NCI-H2029 (cell line): ENCODE results near the gene SYNCRIP.
"Not testable (repeated sequence)": the region's sequence is repeated elsewhere in the genome, so short reads cannot be mapped to it uniquely, and the experiment has no call there.

ENCODE experiments used
- DNase-seq: peaks from one replicate; lab custom pipeline; 2025; lab: John Stamatoyannopoulos, UW

SYNCRIP gene

DNA sequence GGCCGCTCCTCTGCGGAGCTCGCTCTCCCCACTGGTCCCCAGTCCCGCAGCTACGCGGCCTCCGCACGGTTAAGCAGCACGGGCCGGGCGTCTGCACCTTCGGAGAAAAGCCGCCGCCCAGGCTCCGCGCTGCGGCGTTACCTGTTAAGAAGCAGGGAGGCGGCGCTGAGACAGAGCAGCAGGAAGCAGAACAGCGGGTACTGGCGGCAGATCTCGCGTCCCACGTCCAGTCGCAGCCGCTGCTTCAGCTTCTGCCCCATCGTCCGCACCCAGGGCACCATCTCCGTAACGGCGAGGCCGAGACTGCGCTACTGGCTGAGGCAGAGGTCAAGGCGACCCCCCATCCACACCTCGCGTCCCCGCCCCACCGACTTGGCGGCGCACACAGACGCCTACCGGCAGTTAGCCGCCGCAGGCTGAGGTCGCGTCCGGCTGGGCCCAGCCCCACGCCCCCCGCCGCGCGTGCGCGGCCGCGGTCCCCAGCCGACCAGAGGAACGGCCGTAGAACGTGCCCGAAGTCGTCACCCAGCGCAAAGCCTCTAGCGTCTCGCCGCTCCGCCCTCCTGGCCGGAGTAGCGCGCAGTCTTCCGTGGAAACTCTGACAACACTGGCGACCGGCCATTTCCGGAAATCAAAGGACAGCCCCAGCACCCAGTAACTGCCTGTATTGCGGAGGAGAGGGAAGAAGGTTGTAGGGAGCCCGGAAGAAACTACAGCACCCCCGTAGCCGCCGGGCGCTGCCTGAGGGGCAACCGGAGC, 49.1 kb downstream of the SYNCRIP start, which contains the start of gene SNX14:
SNX14 (minus strand) TSS at position 421 of the 759 bp plus-strand sequence; CDS start at position 281, 140 bp downstream.
- peak; percentile 77 for DNase-seq

DNA sequence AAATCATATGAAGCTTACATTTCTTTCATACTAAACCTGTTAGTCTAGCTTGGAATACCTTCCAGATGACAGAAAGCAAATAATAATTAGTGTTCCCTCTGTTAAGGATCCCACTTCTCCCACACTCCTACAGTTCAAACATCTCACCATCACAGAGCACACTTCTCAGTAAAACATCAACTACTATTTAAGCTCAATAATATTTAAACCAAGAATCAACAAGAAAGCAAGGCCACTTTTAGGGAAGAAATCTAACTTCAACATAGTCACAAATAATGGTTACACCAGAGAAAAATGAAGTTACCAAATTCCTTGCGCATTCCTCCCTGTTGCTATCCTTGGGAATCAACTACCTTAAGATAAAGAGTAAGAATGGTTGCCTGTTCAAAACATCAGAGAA, 50.7 kb downstream of the SYNCRIP start:
- DNase-seq: no peak

DNA sequence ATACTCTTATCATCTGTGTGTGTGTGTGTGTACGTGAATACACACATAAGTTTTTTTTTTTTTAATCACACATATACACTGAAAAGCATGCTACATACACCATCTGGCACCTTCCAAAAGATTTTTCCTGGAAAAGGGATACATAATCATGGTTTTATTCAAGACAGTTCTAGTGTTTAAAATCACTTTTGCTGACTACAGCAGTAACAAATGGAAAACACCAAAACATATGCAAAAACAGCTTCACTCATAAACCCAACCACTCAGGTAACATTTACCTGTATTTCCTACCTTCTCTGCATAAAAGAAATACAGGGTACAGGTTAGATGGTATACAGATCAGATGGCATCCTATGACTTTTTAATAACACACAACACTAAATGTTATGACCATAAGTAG, 51.5 kb downstream of the SYNCRIP start:
- DNase-seq: no peak

DNA sequence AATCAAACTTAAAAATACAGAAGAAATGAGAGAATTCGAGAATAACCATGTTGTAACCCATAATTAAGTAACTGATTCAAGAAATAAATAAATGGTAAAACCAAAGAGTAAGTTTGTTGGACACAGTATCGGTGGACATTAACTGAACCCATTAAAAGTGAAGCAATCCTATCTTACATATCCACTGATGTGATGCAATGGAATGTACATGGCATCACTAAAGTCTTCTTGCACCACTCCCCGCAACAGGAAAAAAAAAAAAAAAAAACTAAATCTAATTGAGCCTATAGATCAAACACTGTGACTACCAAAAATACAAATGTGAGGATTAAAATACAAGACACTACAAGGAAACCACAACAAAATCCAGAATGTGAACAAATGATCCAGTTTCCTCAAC, 56.9 kb downstream of the SYNCRIP start:
- DNase-seq: no peak

DNA sequence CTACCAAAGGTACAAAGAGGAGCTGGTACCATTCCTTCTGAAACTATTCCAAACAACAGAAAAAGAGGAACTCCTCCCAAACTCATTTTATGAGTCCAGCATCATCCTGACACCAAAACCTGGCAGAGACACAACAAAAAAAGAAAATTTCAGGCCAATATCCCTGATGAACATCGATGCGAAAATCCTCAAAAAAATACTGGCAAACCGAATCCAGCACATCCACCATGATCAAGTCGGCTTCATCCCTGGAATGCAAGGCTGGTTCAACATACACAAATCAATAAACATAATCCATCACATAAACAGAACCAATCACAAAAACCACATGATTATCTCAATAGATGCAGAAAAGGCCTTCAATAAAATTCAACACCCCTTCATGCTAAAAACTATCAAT, 59.9 kb downstream of the SYNCRIP start:
- not testable (repeated sequence) for DNase-seq

DNA sequence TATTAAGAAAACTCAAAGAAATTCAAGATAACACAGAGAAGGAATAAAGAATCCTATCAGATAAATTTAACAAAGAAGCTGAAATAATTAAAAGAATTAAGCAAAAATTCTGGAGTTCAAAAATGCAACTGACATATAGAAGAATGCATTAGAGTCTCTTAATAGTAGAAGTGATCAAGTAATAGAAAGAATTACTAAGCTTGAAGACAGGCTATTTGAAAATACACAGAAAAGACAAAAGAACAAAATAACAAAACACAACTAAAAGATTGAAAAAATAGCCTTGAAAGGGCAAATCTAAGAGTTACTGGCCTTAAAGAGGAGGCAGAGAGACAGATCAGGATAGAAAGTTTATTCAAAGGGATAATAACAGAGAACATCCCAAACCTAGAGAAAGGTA, 61.1 kb downstream of the SYNCRIP start:
- DNase-seq: no peak

DNA sequence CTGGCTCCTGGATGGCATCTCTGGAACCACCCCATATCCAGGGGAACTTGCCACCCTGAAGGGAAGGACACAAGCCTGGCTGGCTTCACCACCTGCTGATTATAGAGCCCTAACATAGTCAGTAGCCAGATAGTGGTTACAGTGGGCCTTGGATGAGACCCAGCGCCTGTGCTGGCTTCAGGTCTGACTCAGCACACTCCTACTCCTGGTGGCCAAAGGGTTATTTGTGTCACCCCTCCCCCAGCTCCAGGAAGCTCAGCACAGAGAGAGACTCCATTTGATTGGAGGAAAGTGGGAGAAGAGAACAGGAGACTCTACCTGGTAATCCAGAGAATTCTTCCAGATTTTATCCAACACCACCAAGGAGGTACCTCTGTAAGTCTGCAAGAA, 61.8 kb downstream of the SYNCRIP start:
- DNase-seq: no peak

DNA sequence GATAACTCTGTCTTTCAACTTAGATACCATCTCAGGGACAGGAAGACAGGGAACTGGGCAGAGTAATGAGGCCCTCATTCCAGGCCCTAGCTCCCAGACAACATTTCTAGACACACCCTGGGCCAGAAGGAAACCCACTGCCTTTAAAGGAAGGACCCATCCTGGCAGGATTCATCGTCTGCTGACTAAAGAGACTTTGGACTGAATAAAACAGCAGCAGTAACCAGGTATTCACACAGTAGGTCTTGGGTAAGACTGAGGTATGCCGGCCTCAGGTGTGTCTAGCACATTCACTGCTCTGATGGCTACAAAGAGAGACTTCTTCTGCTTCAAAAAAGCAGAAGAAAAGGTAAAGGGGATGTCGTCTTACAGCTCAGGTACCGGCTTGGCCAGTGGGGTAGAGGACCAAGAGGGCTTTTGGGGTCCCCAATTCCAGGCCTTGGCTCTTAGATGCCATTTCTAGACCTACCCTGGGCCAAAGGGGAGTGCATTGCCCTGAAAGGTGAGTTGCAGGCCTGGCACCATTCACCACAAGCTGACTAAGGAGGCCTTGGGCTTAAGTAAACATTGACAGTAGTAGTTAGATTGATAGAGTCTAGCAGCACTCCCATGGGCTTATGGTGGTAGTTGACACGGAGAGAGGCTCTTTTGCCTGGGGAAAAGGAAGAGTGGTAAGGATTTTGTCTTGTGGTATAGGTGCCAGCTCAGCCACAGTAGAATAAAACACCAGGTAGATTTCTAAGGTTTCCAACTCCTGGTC, 62.4 kb downstream of the SYNCRIP start:
- no peak for DNase-seq

DNA sequence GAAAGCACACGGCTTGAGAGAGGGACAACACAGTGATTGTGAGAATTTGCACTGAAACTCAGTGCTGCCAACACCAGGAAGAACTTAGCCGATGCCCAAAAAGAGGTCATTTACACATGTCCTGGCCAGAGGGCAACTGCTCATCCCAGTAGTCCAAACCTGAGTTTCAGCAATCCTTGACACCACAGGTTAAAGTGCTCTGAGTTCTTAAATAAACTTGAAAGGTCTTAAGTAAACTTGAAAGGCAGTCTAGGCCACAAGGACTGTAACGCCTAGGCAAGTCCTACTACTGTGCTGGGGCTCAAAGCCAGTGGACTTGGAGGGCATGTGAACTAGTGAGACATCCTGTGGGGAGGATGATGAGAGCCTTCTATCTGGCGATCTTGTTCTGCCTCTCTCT, 63.1 kb downstream of the SYNCRIP start:
- DNase-seq: no peak

DNA sequence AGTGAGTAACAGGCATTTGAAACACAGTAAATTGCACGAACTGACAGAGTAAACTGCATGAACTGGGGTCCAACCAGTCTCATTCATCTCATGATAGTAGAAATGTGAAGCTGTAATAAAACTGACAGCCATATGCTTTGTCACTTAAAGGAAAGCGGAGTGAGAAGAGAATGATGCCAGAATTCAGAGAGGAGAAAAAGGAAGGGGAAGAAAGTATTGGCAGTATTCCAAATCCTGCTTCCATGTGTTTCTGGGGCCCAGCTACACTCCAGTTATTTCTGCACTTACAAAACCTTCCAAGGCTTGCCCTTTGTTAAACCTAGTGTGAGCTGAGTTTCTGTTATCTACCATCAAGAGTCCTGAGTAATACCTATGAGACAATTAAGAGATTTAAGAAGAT, 66.2 kb downstream of the SYNCRIP start:
- no peak for DNase-seq

DNA sequence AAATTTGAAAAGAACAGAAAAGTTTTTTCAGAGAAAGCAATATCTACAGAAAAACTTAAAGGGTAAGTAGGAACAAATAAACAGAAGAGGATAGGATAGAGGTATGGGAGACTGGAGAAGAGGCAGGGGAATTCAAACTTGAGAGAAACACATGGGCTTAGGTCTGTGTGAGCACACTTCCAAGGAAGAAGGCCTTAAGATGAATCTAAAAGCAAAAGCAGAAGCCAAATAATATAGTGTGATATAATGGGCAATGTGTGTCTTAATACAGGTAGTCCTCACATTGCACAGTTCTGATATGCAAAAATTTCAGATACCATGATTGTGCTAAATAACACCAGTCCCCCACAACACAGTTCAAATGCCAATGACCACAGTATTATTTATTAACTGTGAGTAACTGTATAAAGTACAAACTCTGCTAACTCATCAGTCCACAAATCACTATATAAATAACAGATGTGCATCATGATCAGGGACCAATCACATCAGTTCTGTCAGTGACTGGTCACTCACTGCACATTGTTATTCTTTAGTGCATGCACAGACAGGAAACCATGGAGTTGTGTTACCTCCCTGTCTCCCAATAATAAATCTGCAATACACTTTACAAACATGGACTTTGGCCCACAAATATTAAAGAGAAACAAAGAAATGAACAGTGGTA, 67.6 kb downstream of the SYNCRIP start:
- DNase-seq: no peak

DNA sequence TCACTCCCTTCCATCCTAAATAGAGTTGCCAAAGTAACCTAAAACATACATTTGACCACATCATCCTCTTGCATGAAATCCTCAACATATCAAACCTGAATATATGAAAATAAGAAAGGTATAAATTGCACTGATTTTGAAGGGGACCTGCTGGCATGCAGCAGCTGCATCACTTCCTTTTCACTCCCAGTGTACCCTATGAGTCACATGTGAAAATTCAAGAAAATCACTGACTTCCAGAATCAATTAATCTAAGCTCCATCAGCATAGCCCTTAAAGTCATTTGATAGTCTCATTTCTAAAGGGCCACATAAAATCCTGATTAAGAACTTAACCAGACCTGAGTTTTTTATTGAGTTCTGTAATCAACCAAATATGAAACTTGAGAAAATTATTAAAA, 73.4 kb downstream of the SYNCRIP start:
- no peak for DNase-seq

DNA sequence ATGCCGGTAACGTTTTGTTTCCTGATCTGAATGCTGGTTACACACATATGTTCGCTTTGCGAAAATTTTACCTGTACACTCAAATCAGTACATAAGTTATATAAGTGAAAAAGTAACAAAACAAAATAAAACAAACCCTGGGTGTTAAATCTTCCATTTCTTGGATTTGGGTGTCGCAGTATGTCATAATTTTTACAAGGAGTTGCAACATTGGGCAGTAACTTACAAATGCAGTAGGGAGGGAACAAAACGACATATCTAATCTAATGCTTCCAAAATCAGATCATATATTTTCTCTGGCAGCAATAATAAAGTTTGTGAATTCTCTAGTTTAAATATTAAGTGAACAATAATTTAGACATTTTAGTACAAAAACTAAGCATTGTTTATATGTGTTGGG, 74.3 kb downstream of the SYNCRIP start:
- DNase-seq: no peak

DNA sequence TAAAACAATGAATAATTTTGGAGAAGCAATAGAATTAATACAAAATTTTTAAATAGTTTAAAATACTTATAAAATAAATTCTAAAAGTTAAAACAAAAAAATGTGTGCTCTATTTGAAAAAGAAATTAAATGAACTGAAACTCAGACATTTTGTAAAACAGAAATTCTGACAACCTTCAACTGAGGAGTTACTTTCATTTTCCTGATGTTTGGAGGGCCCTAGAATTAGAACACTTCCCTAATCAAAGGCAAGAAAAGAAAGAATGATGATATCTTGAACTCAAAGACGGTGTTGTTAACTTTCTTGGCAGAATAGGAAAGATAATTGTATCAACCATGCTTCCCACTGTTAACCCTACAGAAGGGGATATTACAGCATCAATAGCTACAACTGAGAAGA, 77.0 kb downstream of the SYNCRIP start:
- DNase-seq: no peak

DNA sequence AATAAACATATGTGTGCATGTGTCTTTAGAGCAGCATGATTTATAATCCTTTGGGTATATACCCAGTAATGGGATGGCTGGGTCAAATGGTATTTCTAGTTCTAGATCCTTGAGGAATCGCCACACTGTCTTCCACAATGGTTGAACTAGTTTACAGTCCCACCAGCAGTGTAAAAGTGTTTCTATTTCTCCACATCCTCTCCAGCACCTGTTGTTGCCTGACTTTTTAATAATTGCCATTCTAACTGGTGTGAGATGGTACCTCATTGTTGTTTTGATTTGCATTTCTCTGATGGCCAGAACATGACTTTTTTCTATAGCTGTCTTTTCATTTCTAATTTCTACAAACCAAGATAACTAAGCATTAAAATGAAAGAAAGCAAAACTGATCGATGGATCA, 78.5 kb downstream of the SYNCRIP start:
- not testable (repeated sequence) for DNase-seq
